Measurements from ENCODE around the gene LRTM2. TPM values are rescaled to one million over a fixed set of nuclear protein-coding genes. Genes with fewer than 3 reads are reported as not detected.

Gene LRTM2
- total and polyA plus RNA-seq, 7 experiments from 2014 or later = 0.12 TPM; not detected in 6

GRCh38 chr12:1848146-1848545 is 27.8 kb downstream of the LRTM2 start:
- POLR2A ChIA-PET = no interaction called here
- intact Hi-C loops (cut with micrococcal nuclease) = no loop called here

GRCh38 chr12:1848745-1849144 is 28.4 kb downstream of the LRTM2 start:
- no peaks in the 10 kb centered on the region for H3K36me3 Mint-ChIP-seq
- POLR2A ChIA-PET = no interaction called here
- ATAC-seq (no peak), DNase-seq (no peak)
- no peaks in the 10 kb centered on the region for H3K27me3 ChIP-seq (ENCODE audit: control insufficient read depth in 2 of 2, insufficient read depth in 2 of 2, low read length in 2 of 2)
- H3K4me3 ChIP-seq (ENCODE audit: low read length) = no peak overlapping the region
- H3K27ac ChIP-seq (ENCODE audit: low read depth, low read length) = no peak overlapping the region
- H3K9me3 Mint-ChIP-seq = no peaks in the 10 kb centered on the region
- H3K4me1 ChIP-seq (ENCODE audit: control insufficient read depth in 2 of 2, insufficient read depth in 2 of 2, low read length in 2 of 2) = no peaks in the 10 kb centered on the region
- intact Hi-C loops (cut with micrococcal nuclease) = no loop called here
- peaks cover 0 to 6% (median 0%) of the 10 kb centered on the region in 7 donors for H3K4me1 Mint-ChIP-seq
- CTCF ChIA-PET = no interaction called here
- H3K27me3 Mint-ChIP-seq = peaks cover 0 to 15% (median 0%) of the 10 kb centered on the region in 5 donors
- H3K4me3 Mint-ChIP-seq = no peak overlapping the region
- no peaks in the 10 kb centered on the region for H3K9me3 ChIP-seq (ENCODE audit: control insufficient read depth in 2 of 3, low read length in 3 of 3)
- H3K36me3 ChIP-seq (ENCODE audit: control insufficient read depth in 2 of 3, insufficient read depth in 3 of 3, low read length in 3 of 3) = no peaks in the 10 kb centered on the region
- H3K27ac Mint-ChIP-seq = no peak overlapping the region

More at GRCh38 chr12:1848146-1848545, 27.8 kb downstream of the LRTM2 start:
- Histone ChIP-seq H3K9me3 (ENCODE audit: control insufficient read depth in 2 of 3, low read length in 3 of 3) (no peaks in the 10 kb centered on the region), H3K4me1 (ENCODE audit: control insufficient read depth in 2 of 2, insufficient read depth in 2 of 2, low read length in 2 of 2) (no peaks in the 10 kb centered on the region), H3K27ac (ENCODE audit: low read depth, low read length) (no peak overlapping the region), H3K36me3 (ENCODE audit: control insufficient read depth in 2 of 3, insufficient read depth in 3 of 3, low read length in 3 of 3) (no peaks in the 10 kb centered on the region), H3K27me3 (ENCODE audit: control insufficient read depth in 2 of 2, insufficient read depth in 2 of 2, low read length in 2 of 2) (no peaks in the 10 kb centered on the region), H3K4me3 (ENCODE audit: low read length) (no peak overlapping the region)
- Mint-ChIP-seq H3K4me1 (peaks cover 0 to 6% (median 0%) of the 10 kb centered on the region in 7 donors), H3K4me3 (no peak overlapping the region), H3K36me3 (no peaks in the 10 kb centered on the region), H3K27me3 (peaks cover 0 to 15% (median 0%) of the 10 kb centered on the region in 5 donors), H3K9me3 (no peaks in the 10 kb centered on the region), H3K27ac (no peak overlapping the region)
- DNase-seq = no peak
- ATAC-seq = no peak
- CTCF ChIA-PET = no interaction called here

DNA sequence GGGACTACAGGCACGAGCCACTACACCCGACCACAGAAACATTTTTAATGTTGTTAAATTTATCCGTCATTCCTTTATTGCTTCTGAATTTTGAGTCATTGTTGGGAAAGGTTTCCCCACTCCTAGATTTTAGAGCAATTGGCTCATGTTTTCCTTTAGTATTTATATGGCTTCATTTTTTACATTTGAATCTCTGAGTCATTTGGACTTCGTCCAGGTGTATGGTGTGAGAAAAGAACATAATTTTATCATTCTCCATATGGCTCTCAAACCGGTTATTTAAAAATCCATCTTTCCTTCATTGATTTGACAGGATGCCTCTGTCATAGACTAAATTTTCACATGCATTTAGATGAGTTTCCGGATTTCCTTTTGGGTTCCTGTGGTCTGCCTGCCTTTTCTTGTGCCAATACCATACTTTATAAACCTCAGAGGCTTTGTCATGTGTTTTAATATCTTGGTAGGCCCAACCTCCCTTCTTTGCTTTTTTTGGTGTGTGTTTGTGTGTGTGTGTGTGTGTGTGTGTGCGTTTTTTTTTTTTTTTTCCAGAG is 30.9 kb downstream of the LRTM2 start:
- Mint-ChIP-seq H3K9me3 (peaks cover 0 to 12% (median 0%) of the 10 kb centered on the region in 11 donors), H3K36me3 (peaks cover 0 to 7% (median 0%) of the 10 kb centered on the region in 5 donors), H3K27ac (no peak overlapping the region), H3K27me3 (peaks cover 0 to 18% (median 4%) of the 10 kb centered on the region in 5 donors), H3K4me1 (peaks cover 0 to 6% (median 4%) of the 10 kb centered on the region in 7 donors), H3K4me3 (no peak overlapping the region)
- no peak for DNase-seq
- Histone ChIP-seq H3K36me3 (ENCODE audit: control insufficient read depth in 2 of 3, insufficient read depth in 3 of 3, low read length in 3 of 3) (no peaks in the 10 kb centered on the region), H3K9me3 (ENCODE audit: control insufficient read depth in 2 of 3, low read length in 3 of 3) (no peaks in the 10 kb centered on the region), H3K4me3 (ENCODE audit: low read length) (no peak overlapping the region), H3K27me3 (ENCODE audit: control insufficient read depth in 2 of 2, insufficient read depth in 2 of 2, low read length in 2 of 2) (no peaks in the 10 kb centered on the region), H3K4me1 (ENCODE audit: control insufficient read depth in 2 of 2, insufficient read depth in 2 of 2, low read length in 2 of 2) (no peaks in the 10 kb centered on the region), H3K27ac (ENCODE audit: low read depth, low read length) (no peak overlapping the region)
- ChIA-PET POLR2A (no interaction called here), CTCF (no interaction called here)
- no peak for ATAC-seq
- intact Hi-C loops (cut with micrococcal nuclease) = no loop called here

DNA sequence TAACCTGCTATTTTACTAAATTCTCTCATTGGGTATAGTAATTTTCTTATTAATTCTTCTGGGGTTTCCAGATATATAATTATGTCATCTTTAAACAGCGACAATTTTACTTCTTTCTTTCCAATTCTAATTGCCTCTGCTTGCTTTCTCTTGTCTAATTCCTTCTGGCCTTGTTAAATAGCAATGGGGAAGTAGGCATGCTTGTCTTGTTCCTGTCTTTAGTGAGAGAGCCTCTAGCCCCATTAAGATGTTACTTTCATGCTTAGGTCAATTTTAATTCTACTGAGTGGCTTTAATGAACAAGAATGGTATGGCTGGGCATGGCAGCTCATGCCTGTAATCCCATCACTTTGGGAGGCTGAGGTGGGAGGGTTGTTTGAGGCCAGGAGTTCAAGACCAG is 31.7 kb downstream of the LRTM2 start:
- peaks cover 0 to 18% (median 4%) of the 10 kb centered on the region in 5 donors for H3K27me3 Mint-ChIP-seq
- Histone ChIP-seq H3K27ac (ENCODE audit: low read depth, low read length) (no peak overlapping the region), H3K4me1 (ENCODE audit: control insufficient read depth in 2 of 2, insufficient read depth in 2 of 2, low read length in 2 of 2) (no peaks in the 10 kb centered on the region), H3K4me3 (ENCODE audit: low read length) (no peak overlapping the region), H3K9me3 (ENCODE audit: control insufficient read depth in 2 of 3, low read length in 3 of 3) (no peaks in the 10 kb centered on the region), H3K27me3 (ENCODE audit: control insufficient read depth in 2 of 2, insufficient read depth in 2 of 2, low read length in 2 of 2) (no peaks in the 10 kb centered on the region), H3K36me3 (ENCODE audit: control insufficient read depth in 2 of 3, insufficient read depth in 3 of 3, low read length in 3 of 3) (no peaks in the 10 kb centered on the region)
- ChIA-PET POLR2A (no interaction called here), CTCF (no interaction called here)
- no peak overlapping the region for H3K4me3 Mint-ChIP-seq
- peaks cover 0 to 7% (median 0%) of the 10 kb centered on the region in 5 donors for H3K36me3 Mint-ChIP-seq
- no peak for ATAC-seq
- H3K9me3 Mint-ChIP-seq = peaks cover 0 to 12% (median 0%) of the 10 kb centered on the region in 11 donors
- intact Hi-C loops (cut with micrococcal nuclease) = no loop called here
- peaks cover 0 to 6% (median 4%) of the 10 kb centered on the region in 7 donors for H3K4me1 Mint-ChIP-seq
- no peak overlapping the region for H3K27ac Mint-ChIP-seq
- no peak for DNase-seq

DNA sequence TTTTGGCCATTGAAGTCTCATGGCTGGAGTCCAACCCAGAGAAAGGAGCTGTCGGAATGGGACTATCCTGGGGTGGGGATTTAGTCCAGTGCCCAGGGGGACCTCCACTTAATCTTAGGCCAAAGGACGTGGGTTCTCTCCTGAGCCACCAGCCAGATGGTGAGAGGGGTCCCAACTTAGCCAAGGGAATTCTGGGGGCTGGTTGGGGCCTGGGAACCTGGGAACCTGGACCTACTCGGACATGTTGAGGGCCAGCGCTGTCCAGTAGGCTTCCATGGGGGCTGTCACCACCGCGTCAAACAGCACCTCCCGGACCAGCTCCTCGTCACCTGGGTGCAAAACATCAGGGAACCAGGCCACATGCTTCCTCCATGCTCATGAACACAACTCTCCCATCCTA is 33.4 kb downstream of the LRTM2 start:
- CTCF ChIA-PET = no interaction called here
- no peak overlapping the region for H3K4me3 ChIP-seq (ENCODE audit: low read length)
- Mint-ChIP-seq H3K27me3 (peaks cover 0 to 18% (median 4%) of the 10 kb centered on the region in 5 donors), H3K4me1 (peaks cover 0 to 6% (median 4%) of the 10 kb centered on the region in 7 donors), H3K4me3 (no peak overlapping the region), H3K27ac (no peak overlapping the region), H3K36me3 (peaks cover 0 to 7% (median 0%) of the 10 kb centered on the region in 5 donors), H3K9me3 (peaks cover 0 to 12% (median 0%) of the 10 kb centered on the region in 11 donors)
- POLR2A ChIA-PET = no interaction called here
- no peaks in the 10 kb centered on the region for H3K36me3 ChIP-seq (ENCODE audit: control insufficient read depth in 2 of 3, insufficient read depth in 3 of 3, low read length in 3 of 3)
- no peaks in the 10 kb centered on the region for H3K9me3 ChIP-seq (ENCODE audit: control insufficient read depth in 2 of 3, low read length in 3 of 3)
- intact Hi-C loops (cut with micrococcal nuclease) = no loop called here
- no peaks in the 10 kb centered on the region for H3K4me1 ChIP-seq (ENCODE audit: control insufficient read depth in 2 of 2, insufficient read depth in 2 of 2, low read length in 2 of 2)
- DNase-seq = no peak
- no peak for ATAC-seq
- no peaks in the 10 kb centered on the region for H3K27me3 ChIP-seq (ENCODE audit: control insufficient read depth in 2 of 2, insufficient read depth in 2 of 2, low read length in 2 of 2)
- H3K27ac ChIP-seq (ENCODE audit: low read depth, low read length) = no peak overlapping the region

DNA sequence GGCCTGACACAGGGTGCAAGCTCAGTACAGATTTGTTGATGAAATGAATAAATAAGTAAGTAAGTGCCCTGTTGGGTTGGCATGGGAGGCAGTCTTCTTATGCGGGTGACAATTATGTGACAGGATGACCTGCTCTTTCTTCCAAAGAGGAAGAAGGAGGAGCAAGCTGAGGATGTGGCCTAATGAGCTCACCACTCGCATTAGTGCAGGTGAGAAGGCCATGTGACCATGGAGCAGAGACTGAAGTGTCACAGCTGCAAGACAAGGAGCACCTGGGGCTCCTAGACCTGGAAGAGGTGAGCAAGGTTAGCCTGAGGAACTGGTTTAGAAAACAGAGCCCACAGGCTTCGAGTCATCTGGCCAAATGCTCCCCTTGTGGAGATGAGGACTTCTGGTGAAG is 34.9 kb downstream of the LRTM2 start:
- Mint-ChIP-seq H3K36me3 (peaks cover 0 to 7% (median 0%) of the 10 kb centered on the region in 5 donors), H3K27me3 (peaks cover 0 to 10% (median 4%) of the 10 kb centered on the region in 5 donors), H3K27ac (peak overlapping the region in 1 of 9 donors; percentile 37), H3K4me3 (no peak overlapping the region), H3K9me3 (peaks cover 0 to 12% (median 0%) of the 10 kb centered on the region in 11 donors), H3K4me1 (peaks cover 0 to 6% (median 4%) of the 10 kb centered on the region in 7 donors)
- DNase-seq (peak in 1 of 9 donors; percentile 13), ATAC-seq (no peak)
- ChIA-PET CTCF (no interaction called here), POLR2A (no interaction called here)
- Histone ChIP-seq H3K27ac (ENCODE audit: low read depth, low read length) (no peak overlapping the region), H3K4me3 (ENCODE audit: low read length) (no peak overlapping the region), H3K4me1 (ENCODE audit: control insufficient read depth in 2 of 2, insufficient read depth in 2 of 2, low read length in 2 of 2) (no peaks in the 10 kb centered on the region), H3K9me3 (ENCODE audit: control insufficient read depth in 2 of 3, low read length in 3 of 3) (no peaks in the 10 kb centered on the region), H3K36me3 (ENCODE audit: control insufficient read depth in 2 of 3, insufficient read depth in 3 of 3, low read length in 3 of 3) (no peaks in the 10 kb centered on the region), H3K27me3 (ENCODE audit: control insufficient read depth in 2 of 2, insufficient read depth in 2 of 2, low read length in 2 of 2) (no peaks in the 10 kb centered on the region)
- intact Hi-C loops (cut with micrococcal nuclease) = no loop called here

DNA sequence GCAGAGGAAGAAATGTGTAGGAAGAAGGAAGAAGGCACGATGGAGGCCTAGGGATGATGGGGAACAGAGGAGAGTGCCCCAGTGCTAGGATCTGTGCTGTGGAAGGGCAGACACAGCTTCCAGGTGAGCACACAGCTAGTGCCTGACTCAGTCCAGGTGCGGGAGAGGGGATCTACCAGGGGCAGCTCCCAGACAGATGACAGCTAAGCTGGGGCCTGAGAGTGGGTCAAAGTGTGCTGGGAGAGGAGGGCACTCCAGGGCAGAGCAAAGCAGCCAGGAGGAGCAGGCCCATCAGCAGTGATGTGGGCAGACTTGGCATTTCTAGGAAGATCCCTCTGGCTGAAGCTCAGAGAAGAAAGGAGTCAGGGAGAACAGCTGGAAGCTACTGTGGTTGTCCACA is 36.7 kb downstream of the LRTM2 start:
- H3K27me3 ChIP-seq (ENCODE audit: control insufficient read depth in 2 of 2, insufficient read depth in 2 of 2, low read length in 2 of 2) = no peaks in the 10 kb centered on the region
- H3K36me3 Mint-ChIP-seq = peaks cover 0 to 7% (median 0%) of the 10 kb centered on the region in 5 donors
- ATAC-seq (no peak), DNase-seq (no peak)
- no peaks in the 10 kb centered on the region for H3K4me1 ChIP-seq (ENCODE audit: control insufficient read depth in 2 of 2, insufficient read depth in 2 of 2, low read length in 2 of 2)
- H3K9me3 ChIP-seq (ENCODE audit: control insufficient read depth in 2 of 3, low read length in 3 of 3) = no peaks in the 10 kb centered on the region
- ChIA-PET POLR2A (no interaction called here), CTCF (no interaction called here)
- intact Hi-C loops (cut with micrococcal nuclease) = no loop called here
- H3K36me3 ChIP-seq (ENCODE audit: control insufficient read depth in 2 of 3, insufficient read depth in 3 of 3, low read length in 3 of 3) = no peaks in the 10 kb centered on the region
- no peak overlapping the region for H3K27ac Mint-ChIP-seq
- H3K4me1 Mint-ChIP-seq = peaks cover 0 to 5% (median 0%) of the 10 kb centered on the region in 7 donors
- H3K27me3 Mint-ChIP-seq = peaks cover 0 to 7% (median 4%) of the 10 kb centered on the region in 5 donors
- no peak overlapping the region for H3K4me3 Mint-ChIP-seq
- peaks cover 0 to 12% (median 0%) of the 10 kb centered on the region in 11 donors for H3K9me3 Mint-ChIP-seq
- H3K27ac ChIP-seq (ENCODE audit: low read depth, low read length) = no peak overlapping the region
- no peak overlapping the region for H3K4me3 ChIP-seq (ENCODE audit: low read length)
